Chondrocyte (in vitro differentiated cells): ENCODE measurements around the gene PPP1R12C. TPM values are rescaled to one million over a fixed set of nuclear protein-coding genes. Genes with fewer than 3 reads are reported as not detected.
A peak's percentile ranks its signal among the peaks of the same experiment; 100 is the strongest.

ENCODE experiments used
- DNase-seq: peaks from one replicate; pipeline ENCODE4 v3.0.0; 2021; ENCODE audit warnings: mixed read lengths, low spot score
- H3K27ac Mint-ChIP-seq: one replicate; pipeline ENCODE4 v1.8.0; 2021; ENCODE audit warnings: mild to moderate bottlenecking, moderate library complexity, mixed read lengths; ENCODE audit not compliant: unreplicated experiment
- H3K27me3 Mint-ChIP-seq: 2 replicates; pipeline ENCODE4 v1.8.0; 2021; ENCODE audit warnings: low read depth, mixed read lengths
- H3K36me3 Mint-ChIP-seq: 2 replicates; pipeline ENCODE4 v1.8.0; 2021; ENCODE audit warnings: low read depth, mixed read lengths
- H3K4me1 Mint-ChIP-seq: 2 replicates; pipeline ENCODE4 v1.8.0; 2021; ENCODE audit warnings: low read depth, mild to moderate bottlenecking, mixed read lengths
- H3K4me3 Mint-ChIP-seq: one replicate; pipeline ENCODE4 v1.8.0; 2021; ENCODE audit warnings: mild to moderate bottlenecking, moderate library complexity, mixed read lengths; ENCODE audit not compliant: unreplicated experiment
- H3K9me3 Mint-ChIP-seq: 2 replicates; pipeline ENCODE4 v1.8.0; 2021; ENCODE audit warnings: low read depth, mixed read lengths
- total RNA-seq: library from RNA; stranded (reverse); gene quantifications from 3 replicates; pipeline ENCODE4 v1.2.1, GENCODE V29; 2021
- TF ChIP-seq, protein P1 (sequence below): fragments of 200-600 bp; sonication (generic); IDR thresholded peaks from 2 replicates; pipeline ENCODE4 v1.5.0; 2021; ENCODE audit warnings: antibody characterized with exemption, mild to moderate bottlenecking, moderate library complexity

PPP1R12C gene
- total RNA-seq, 1 donor from 2014 or later: 103 TPM

DNA sequence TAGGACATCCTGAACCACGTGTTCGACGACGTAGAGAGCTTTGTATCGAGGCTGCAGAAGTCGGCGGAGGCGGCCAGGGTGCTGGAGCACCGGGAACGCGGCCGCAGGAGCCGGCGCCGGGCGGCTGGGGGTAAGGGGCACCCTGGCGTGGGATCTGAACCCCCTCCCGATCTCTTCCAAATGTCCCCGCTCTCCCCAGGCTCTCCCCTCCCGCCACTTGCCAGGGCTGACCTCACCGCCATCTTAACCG, 35.7 kb downstream of the PPP1R12C start:
- Mint-ChIP-seq H3K36me3 (peaks cover 2% of the 10 kb centered on the region), H3K9me3 (no peaks in the 10 kb centered on the region), H3K27ac (no peak overlapping the region), H3K27me3 (peaks cover 52% of the 10 kb centered on the region), H3K4me3 (peak overlapping the region; percentile 72), H3K4me1 (peaks cover 18% of the 10 kb centered on the region)
- TF ChIP-seq, protein P1, sequence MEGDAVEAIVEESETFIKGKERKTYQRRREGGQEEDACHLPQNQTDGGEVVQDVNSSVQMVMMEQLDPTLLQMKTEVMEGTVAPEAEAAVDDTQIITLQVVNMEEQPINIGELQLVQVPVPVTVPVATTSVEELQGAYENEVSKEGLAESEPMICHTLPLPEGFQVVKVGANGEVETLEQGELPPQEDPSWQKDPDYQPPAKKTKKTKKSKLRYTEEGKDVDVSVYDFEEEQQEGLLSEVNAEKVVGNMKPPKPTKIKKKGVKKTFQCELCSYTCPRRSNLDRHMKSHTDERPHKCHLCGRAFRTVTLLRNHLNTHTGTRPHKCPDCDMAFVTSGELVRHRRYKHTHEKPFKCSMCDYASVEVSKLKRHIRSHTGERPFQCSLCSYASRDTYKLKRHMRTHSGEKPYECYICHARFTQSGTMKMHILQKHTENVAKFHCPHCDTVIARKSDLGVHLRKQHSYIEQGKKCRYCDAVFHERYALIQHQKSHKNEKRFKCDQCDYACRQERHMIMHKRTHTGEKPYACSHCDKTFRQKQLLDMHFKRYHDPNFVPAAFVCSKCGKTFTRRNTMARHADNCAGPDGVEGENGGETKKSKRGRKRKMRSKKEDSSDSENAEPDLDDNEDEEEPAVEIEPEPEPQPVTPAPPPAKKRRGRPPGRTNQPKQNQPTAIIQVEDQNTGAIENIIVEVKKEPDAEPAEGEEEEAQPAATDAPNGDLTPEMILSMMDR: no peak
- DNase-seq: no peak

DNA sequence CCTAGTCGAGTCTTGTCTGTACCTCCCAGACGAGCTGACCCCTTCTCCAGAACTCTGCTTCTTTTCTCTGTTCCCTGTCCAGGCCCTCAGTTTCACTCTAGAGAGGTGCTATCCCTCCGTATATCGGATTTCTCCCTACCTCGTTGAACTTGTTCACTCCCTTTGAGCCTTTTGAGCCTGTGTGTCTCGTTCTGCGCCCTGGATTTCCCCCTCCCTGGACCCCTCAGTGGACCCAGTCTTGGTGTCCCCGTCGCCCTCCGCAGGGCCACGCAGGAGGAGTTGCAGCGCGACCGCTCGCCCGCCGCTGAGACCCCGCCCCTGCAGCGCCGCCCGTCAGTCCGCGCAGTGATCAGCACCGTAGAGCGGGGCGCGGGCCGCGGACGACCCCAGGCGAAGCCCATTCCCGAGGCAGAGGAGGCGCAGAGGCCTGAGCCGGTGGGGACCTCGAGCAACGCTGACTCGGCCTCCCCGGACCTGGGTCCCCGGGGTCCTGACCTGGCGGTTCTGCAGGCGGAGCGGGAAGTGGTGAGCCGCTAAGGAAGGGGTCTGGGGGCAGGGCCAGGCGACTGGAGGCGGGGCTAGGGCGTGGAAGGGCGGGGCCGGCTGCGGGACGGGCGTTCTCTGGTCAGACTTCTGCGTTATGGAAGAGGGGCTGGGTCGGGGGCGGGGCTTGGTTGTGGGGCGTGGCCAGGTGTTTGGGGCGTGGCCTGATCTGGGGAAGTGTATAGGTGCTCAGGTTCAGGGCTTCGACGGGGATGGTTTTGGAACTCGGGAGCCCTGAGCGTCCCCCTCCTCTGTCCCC, 36.3 kb downstream of the PPP1R12C start:
- TF ChIP-seq, protein P1: peak; percentile 30
- peaks cover 56% of the 10 kb centered on the region for H3K27me3 Mint-ChIP-seq
- no peak overlapping the region for H3K27ac Mint-ChIP-seq
- H3K4me1 Mint-ChIP-seq: peaks cover 18% of the 10 kb centered on the region
- peaks cover 2% of the 10 kb centered on the region for H3K36me3 Mint-ChIP-seq
- no peaks in the 10 kb centered on the region for H3K9me3 Mint-ChIP-seq
- peak overlapping the region; percentile 72 for H3K4me3 Mint-ChIP-seq
- no peak for DNase-seq

DNA sequence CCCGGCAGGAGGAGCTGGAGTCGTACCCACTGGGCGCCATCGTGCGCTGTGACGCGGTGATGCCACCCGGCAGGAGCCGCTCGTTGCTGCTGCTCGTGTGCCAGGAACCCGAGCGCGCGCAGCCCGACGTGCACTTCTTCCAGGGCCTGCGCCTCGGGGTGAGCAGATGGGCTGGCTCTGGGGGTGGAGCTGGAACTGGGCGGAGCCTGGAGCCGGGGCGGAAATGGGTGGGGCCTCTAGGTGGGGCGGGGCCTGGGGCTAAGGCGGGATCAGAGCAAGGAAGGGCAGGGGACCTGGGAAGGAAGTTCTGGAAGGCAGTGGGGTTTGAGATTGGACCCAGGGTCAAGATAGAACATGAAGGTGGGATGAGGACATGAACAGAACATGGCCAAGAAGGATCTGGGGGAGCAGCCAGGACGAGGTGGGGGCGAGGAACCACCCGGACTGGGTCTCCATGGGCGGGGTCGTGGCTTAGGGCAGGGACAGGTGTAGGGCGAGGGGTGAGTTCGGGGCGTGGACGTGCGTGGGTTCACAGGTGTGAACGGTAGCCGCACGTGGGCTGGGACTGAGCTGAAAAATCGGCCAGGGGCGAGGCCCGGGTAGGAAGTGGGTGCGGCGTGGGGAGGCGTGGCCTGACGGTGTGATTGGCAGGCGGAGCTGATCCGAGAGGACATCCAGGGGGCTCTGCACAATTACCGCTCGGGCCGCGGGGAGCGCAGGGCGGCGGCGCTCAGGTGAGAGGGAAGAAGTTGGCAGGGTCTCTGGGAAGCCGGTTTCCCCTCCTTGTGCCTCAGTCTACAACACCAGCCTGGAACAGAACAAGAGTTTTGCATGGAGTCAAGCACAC, 37.1 kb downstream of the PPP1R12C start:
- H3K36me3 Mint-ChIP-seq: peaks cover 2% of the 10 kb centered on the region
- peaks cover 18% of the 10 kb centered on the region for H3K4me1 Mint-ChIP-seq
- no peak for DNase-seq
- no peaks in the 10 kb centered on the region for H3K9me3 Mint-ChIP-seq
- H3K27ac Mint-ChIP-seq: no peak overlapping the region
- H3K4me3 Mint-ChIP-seq: peak overlapping the region; percentile 72
- TF ChIP-seq, protein P1: no peak
- peaks cover 54% of the 10 kb centered on the region for H3K27me3 Mint-ChIP-seq

DNA sequence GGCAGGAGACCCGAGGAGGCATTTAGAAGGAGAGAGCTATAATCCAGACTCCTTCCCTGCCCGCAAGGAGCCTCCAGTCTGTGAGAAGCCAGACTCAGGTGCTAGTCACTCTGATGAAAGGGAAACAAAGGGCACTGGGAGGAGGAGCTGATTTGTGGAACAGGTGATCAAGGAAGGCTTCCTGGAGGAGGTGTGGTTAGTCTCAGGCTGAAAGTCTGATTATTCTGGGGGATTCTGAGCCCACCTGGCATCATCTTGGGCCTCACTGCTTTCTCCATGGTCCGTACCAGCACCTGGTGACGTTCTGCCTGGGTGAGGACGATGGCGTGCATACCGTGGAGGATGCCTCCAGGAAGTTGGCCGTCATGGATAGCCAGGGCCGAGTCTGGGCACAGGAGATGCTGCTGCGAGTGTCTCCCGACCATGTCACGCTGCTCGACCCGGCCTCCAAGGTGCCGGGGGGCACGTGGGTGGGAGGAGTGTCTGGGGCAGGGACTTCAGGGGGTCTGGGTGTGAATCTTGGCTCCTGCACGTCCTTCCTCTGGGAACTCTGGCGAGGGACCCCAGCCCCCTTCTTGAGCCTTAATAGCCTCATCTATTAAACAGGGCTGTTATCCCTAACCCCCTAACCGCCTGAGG, 37.9 kb downstream of the PPP1R12C start:
- Mint-ChIP-seq H3K36me3 (peaks cover 2% of the 10 kb centered on the region), H3K4me3 (no peak overlapping the region), H3K27ac (no peak overlapping the region), H3K9me3 (no peaks in the 10 kb centered on the region), H3K4me1 (peaks cover 18% of the 10 kb centered on the region), H3K27me3 (peaks cover 57% of the 10 kb centered on the region)
- TF ChIP-seq, protein P1: no peak
- no peak for DNase-seq

DNA sequence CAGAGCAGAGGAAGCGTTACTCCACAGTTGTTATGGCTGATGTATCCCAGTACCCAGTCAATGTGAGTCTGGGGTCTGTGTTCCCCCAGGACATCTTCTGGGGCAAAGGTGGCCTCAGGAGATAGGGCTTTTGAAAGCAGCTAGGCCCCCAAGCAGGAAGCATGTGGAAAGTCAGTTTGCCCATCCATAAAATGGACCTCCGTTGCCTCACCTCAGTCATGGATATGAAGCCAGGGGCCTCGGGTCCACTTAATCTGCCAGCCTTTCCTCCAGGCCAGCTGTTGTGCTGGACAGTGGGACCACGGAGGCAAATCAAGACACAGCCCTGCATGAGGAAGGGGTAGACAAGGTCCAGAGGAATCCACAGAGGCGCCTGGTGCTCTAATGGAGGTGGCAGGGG, 38.4 kb downstream of the PPP1R12C start:
- peaks cover 2% of the 10 kb centered on the region for H3K36me3 Mint-ChIP-seq
- no peak for DNase-seq
- H3K27me3 Mint-ChIP-seq: peaks cover 56% of the 10 kb centered on the region
- no peaks in the 10 kb centered on the region for H3K9me3 Mint-ChIP-seq
- H3K4me1 Mint-ChIP-seq: peaks cover 18% of the 10 kb centered on the region
- TF ChIP-seq, protein P1: no peak
- H3K27ac Mint-ChIP-seq: no peak overlapping the region
- H3K4me3 Mint-ChIP-seq: no peak overlapping the region
